Glutamatergic neuron (in vitro differentiated cells): ENCODE measurements around the gene LANCL3. TPM values are rescaled to one million over a fixed set of nuclear protein-coding genes. Genes with fewer than 3 reads are reported as not detected.

Source experiments
- DNase-seq: peaks from one replicate; pipeline ENCODE4 v3.0.0; 2022
- H3K27ac Mint-ChIP-seq: one replicate; pipeline ENCODE4 v1.8.0; 2020; ENCODE audit warnings: mild to moderate bottlenecking, mixed read lengths, inconsistent platforms; ENCODE audit not compliant: unreplicated experiment
- H3K27me3 Mint-ChIP-seq: one replicate; pipeline ENCODE4 v1.8.0; 2020; ENCODE audit warnings: mild to moderate bottlenecking, moderate library complexity, mixed read lengths, inconsistent platforms; ENCODE audit not compliant: unreplicated experiment
- H3K36me3 Mint-ChIP-seq: one replicate; pipeline ENCODE4 v1.8.0; 2020; ENCODE audit warnings: mild to moderate bottlenecking, mixed read lengths, inconsistent platforms; ENCODE audit not compliant: unreplicated experiment
- H3K4me1 Mint-ChIP-seq: one replicate; pipeline ENCODE4 v1.8.0; 2020; ENCODE audit warnings: mild to moderate bottlenecking, low read depth, mixed read lengths, inconsistent platforms; ENCODE audit not compliant: unreplicated experiment
- H3K4me3 Mint-ChIP-seq: one replicate; pipeline ENCODE4 v1.8.0; 2020; ENCODE audit warnings: mild to moderate bottlenecking, mixed read lengths, inconsistent platforms; ENCODE audit not compliant: unreplicated experiment
- H3K9me3 Mint-ChIP-seq: one replicate; pipeline ENCODE4 v1.8.0; 2020; ENCODE audit warnings: mild to moderate bottlenecking, moderate library complexity, mixed read lengths, inconsistent platforms; ENCODE audit not compliant: unreplicated experiment
- total RNA-seq: library from RNA; stranded (reverse); fragmentation: NEBNext Ultra II Directional; extraction: Animal tissue kit (Norgen Biotek cat#: 25700); gene quantifications from one replicate; pipeline ENCODE4 v1.2.1, GENCODE V29; 2021; ENCODE audit not compliant: unreplicated experiment
- TF ChIP-seq, protein P1 (sequence below): fragments of 200-600 bp; sonication (generic); IDR thresholded peaks from one replicate; pipeline ENCODE4 v1.5.0; 2021; ENCODE audit not compliant: partially characterized antibody, unreplicated experiment

LANCL3 gene
- total RNA-seq, 1 donor from 2014 or later, result 1.1 TPM

DNA sequence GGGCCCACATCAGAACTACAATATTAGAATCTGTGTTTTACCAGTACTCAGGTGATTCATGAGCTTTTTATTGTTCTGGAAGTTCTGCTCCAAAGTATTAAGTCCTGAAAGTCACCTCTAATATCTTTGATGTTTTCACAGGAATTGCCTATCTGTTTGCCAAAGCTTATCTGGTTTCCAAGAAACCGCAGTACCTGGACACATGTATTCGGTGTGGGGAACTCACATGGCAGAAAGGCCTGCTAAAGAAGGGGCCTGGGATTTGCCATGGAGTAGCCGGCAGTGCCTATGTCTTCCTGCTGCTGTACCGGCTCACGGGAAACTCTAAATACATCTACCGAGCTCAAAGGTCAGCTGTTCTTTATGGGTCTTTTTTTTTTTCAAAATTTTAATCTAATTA lies 95.7 kb downstream of the LANCL3 start:
- peaks cover 4% of the 10 kb centered on the region for H3K4me1 Mint-ChIP-seq
- TF ChIP-seq, protein P1, sequence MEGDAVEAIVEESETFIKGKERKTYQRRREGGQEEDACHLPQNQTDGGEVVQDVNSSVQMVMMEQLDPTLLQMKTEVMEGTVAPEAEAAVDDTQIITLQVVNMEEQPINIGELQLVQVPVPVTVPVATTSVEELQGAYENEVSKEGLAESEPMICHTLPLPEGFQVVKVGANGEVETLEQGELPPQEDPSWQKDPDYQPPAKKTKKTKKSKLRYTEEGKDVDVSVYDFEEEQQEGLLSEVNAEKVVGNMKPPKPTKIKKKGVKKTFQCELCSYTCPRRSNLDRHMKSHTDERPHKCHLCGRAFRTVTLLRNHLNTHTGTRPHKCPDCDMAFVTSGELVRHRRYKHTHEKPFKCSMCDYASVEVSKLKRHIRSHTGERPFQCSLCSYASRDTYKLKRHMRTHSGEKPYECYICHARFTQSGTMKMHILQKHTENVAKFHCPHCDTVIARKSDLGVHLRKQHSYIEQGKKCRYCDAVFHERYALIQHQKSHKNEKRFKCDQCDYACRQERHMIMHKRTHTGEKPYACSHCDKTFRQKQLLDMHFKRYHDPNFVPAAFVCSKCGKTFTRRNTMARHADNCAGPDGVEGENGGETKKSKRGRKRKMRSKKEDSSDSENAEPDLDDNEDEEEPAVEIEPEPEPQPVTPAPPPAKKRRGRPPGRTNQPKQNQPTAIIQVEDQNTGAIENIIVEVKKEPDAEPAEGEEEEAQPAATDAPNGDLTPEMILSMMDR, result no peak

DNA sequence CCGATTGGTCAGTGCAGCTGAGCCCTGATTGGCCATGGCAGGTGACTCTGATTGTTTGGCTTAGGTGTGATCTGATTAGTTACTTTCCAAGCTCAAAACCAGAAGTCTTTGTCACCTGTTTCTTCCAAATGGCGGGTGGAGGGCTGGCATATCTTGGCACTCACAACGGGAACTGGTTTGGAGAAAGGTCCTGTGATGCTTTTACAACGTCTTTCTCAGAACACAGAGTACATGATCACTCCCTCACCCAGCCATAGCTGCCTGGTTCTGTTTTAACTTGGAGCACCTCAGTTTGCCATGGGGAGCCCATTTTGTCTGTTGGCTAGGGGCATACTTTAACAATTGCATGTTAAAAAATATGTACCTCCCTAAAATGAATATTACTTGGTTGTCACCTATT lies 101.1 kb downstream of the LANCL3 start:
- no peaks in the 10 kb centered on the region for H3K9me3 Mint-ChIP-seq
- TF ChIP-seq, protein P1, result no peak
- H3K4me3 Mint-ChIP-seq, result no peak overlapping the region
- H3K4me1 Mint-ChIP-seq, result peaks cover 3% of the 10 kb centered on the region
- no peaks in the 10 kb centered on the region for H3K27me3 Mint-ChIP-seq
- H3K27ac Mint-ChIP-seq, result no peak overlapping the region
- no peaks in the 10 kb centered on the region for H3K36me3 Mint-ChIP-seq
- no peak for DNase-seq

More for the DNA sequence above, 95.7 kb downstream of the LANCL3 start:
- Mint-ChIP-seq H3K27ac (no peak overlapping the region), H3K27me3 (no peaks in the 10 kb centered on the region), H3K36me3 (no peaks in the 10 kb centered on the region), H3K9me3 (peaks cover 2% of the 10 kb centered on the region), H3K4me3 (no peak overlapping the region)
- no peak for DNase-seq

DNA sequence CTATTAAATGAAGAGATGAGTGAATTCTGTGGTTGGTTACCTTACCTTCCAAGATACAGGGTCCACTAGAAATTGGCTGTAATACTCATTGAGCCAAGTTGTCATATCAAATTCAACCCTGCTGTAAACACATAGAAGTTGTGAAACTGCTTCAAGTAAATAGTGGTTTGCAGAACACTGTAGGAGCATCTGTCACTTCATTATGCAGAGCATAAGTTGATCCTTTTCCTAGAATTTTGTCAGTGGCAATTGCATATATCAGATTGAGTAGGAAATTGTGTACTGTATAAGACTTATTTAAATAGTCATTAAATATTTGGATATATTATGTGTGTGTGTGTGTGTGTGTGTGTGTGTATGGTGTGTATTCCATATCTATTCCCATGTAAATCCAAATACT lies 105.3 kb downstream of the LANCL3 start:
- no peak for DNase-seq
- Mint-ChIP-seq H3K4me1 (peaks cover 6% of the 10 kb centered on the region), H3K27ac (no peak overlapping the region), H3K4me3 (no peak overlapping the region), H3K9me3 (no peaks in the 10 kb centered on the region), H3K27me3 (no peaks in the 10 kb centered on the region), H3K36me3 (no peaks in the 10 kb centered on the region)
- TF ChIP-seq, protein P1, result no peak

DNA sequence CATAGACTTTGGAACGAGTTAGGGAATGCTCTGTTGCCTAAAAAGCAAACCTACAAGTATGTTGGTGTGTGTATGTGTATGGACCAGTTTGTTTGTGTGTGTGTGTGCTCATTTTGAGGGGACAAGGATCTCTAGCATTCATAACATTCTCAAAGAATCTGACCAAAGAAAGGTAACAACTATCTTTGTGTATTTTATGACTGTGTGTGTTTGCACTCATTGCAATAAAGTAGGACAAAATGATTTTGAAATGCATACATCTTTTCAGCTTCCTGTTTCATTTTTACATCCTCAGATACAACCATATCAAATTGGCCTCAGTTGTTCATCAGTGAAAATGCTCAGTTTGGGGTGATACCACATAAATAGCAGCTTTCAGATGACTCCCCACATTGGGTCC lies 105.8 kb downstream of the LANCL3 start:
- no peak for DNase-seq
- TF ChIP-seq, protein P1, result no peak
- Mint-ChIP-seq H3K9me3 (no peaks in the 10 kb centered on the region), H3K4me1 (peaks cover 6% of the 10 kb centered on the region), H3K4me3 (no peak overlapping the region), H3K36me3 (no peaks in the 10 kb centered on the region), H3K27me3 (no peaks in the 10 kb centered on the region), H3K27ac (no peak overlapping the region)

DNA sequence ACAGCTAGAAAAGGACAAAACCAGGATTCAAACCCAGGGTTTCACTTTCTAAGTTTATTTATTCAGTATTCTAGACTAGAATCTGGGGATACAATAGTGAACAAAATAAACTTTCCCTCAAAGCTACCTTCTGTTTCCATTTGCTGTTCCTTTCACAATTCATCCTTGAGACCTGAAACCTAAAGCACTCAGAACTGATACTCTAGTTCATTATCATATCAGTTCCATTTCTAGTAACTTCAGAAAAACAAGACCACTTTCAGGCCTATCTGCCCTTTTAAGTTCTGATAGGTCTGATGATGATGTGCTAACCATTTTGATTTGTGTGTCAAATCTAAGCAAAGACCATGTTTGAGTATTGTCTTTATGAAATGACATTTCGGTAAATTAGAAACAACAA lies 106.3 kb downstream of the LANCL3 start:
- DNase-seq, result no peak
- Mint-ChIP-seq H3K9me3 (no peaks in the 10 kb centered on the region), H3K4me3 (no peak overlapping the region), H3K36me3 (no peaks in the 10 kb centered on the region), H3K27ac (no peak overlapping the region), H3K4me1 (peaks cover 6% of the 10 kb centered on the region), H3K27me3 (no peaks in the 10 kb centered on the region)
- TF ChIP-seq, protein P1, result no peak
